ENCODE data around the gene CHIT1. TPM values are rescaled to one million over a fixed set of nuclear protein-coding genes. Genes with fewer than 3 reads are reported as not detected.
A peak's percentile ranks its signal among the peaks of the same experiment; 100 is the strongest.

CHIT1 gene
- total RNA-seq, 1 donor, result under 0.01 TPM

DNA sequence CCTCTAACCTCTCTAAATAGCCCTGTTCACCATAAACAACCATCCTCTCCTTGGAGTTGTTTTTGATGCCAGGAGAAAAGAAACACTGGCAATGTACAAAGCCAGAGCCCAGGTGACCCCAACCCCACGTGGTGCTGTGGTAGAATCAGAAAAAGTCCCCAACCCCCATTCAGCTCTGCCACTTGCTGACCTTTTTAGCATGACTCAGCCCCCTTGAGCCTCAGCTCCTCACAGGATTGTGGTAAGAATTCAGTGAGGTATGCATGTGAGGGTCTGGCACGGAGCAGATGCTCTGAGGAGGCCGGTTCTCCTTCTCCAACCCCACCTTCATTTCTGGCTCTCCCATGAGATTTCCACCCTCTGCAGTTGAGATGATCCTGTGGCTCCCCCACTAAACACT, 31.8 kb downstream of the CHIT1 start:
- peak in 2 of 3 donors; percentile 24 to 51 for DNase-seq (ENCODE audit: low read depth in 2 of 3, low spot score in 2 of 3)

DNA sequence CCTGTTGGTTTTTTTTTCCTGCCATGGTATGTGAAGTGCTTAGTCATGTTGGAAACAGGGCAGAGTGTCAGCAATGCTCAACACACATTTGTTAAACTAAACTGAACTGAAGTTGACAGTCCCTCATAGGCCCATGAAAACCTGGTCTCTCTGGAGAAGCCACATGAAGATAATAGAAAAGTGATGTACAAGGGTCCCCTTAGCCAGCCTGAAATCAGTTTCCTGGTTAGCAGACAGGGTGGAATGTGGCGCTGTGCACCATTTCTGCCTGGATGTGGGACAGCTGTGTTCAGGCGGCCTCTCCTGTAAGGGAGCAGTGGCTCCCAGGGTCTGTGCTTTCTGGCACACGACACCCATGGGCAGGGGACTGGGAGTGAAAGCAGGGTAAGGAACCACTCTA, 33.1 kb downstream of the CHIT1 start:
- DNase-seq (ENCODE audit: low read depth in 2 of 3, low spot score in 2 of 3), result no peak

- no peak for DNase-seq (ENCODE audit: low read depth in 2 of 3, low spot score in 2 of 3)
Measured at GRCh38 chr1:203190949-203191348, 38.5 kb downstream of the CHIT1 start.

GRCh38 chr1:203189951-203190352, 39.5 kb downstream of the CHIT1 start:
- DNase-seq (ENCODE audit: low read depth in 2 of 3, low spot score in 2 of 3), result no peak

- DNase-seq (ENCODE audit: low read depth in 2 of 3, low spot score in 2 of 3), result no peak
Measured at GRCh38 chr1:203188686-203189232, 40.7 kb downstream of the CHIT1 start.

GRCh38 chr1:203187689-203188264, 41.7 kb downstream of the CHIT1 start:
- DNase-seq (ENCODE audit: low read depth in 2 of 3, low spot score in 2 of 3), result no peak

DNA sequence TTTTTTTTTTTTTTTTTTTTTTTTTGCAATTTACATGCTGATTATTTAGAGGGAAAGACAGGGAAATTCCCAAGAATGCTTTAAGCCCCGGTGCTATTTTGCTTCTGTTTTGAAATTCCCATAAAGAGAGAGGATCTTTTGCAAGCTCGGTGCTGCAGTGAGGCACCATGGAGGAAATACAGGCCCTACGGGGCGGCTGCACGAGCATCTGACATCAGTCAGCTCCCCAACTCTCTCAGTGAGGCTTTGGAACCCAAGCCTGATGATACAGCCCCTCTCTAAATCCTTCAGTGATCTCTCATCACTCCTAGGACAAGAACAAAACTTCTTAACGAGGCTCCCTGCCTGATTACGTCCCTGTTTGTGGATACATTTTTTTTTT, 42.2 kb downstream of the CHIT1 start:
- DNase-seq (ENCODE audit: low read depth in 2 of 3, low spot score in 2 of 3), result no peak

DNA sequence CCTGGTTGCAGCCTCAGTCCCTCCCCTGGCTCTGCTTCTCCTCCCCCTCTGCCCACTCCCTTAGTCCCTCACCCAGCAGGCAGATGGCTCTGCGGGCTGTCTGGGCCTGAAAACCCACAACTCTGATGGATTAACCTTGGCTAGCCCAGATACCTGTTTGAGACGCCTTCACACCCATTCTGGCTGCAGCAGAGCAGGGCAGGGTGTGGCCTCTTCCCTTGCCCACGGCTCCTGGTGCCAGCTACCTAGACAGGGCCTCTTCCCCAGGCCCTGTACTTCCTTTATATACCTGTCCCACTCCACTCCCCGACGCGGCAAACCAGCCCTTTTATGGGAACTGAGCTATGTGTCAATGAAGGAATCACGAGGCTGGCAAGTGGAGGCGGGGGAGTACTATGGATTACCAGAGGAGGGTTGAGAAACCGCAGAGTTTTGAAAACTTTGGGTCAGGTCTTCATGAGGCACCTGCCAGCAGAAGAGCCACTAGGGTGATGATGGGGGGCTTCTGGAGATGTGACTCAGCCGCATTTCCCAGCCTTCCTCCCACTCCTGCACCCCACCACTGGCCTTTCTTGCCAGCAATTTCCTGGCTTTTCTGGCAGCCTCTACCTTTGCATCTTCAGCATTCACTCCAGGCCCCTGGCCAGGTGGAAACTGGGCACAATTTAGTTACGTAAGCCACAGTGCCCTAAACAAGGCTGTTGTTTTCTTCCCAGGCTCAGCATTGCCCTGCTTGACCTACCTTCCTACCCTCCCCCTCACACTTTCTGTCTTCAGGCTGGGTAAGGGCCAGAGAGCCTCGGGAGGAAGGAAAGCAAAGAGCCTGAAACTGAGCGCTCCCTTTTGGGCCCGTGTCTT, 42.8 kb downstream of the CHIT1 start, which contains the start of gene CHI3L1:
Gene CHI3L1, minus strand, starts transcription at position 259 of the 858 bp plus-strand sequence. Its CDS starts 81 bp downstream, at position 178.
- no peak for DNase-seq (ENCODE audit: low read depth in 2 of 3, low spot score in 2 of 3)

GRCh38 chr1:203186091-203186445, 43.4 kb downstream of the CHIT1 start:
- DNase-seq (ENCODE audit: low read depth in 2 of 3, low spot score in 2 of 3), result no peak

- no peak for DNase-seq (ENCODE audit: low read depth in 2 of 3, low spot score in 2 of 3)
Measured at GRCh38 chr1:203185585-203185984, 43.9 kb downstream of the CHIT1 start.

DNA sequence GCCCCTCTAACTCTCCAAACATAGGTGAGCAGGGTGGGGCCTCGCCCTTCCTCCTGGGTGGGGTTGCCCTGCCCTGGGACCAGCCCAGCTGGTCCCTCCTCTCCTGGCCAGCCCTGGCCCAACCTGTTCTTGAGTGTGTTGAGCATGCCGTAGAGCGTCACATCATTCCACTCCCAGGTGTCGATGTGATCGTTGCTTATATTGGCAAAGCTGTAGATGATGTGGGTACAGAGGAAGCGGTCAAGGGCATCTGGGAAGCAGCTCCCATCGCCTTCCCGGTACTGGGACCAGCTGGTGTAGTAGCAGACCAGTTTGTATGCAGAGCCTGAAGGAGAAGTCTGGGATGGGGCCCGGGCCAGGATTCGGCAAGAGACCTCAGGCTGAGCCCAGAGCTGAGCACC, 44.4 kb downstream of the CHIT1 start:
- no peak for DNase-seq (ENCODE audit: low read depth in 2 of 3, low spot score in 2 of 3)

DNA sequence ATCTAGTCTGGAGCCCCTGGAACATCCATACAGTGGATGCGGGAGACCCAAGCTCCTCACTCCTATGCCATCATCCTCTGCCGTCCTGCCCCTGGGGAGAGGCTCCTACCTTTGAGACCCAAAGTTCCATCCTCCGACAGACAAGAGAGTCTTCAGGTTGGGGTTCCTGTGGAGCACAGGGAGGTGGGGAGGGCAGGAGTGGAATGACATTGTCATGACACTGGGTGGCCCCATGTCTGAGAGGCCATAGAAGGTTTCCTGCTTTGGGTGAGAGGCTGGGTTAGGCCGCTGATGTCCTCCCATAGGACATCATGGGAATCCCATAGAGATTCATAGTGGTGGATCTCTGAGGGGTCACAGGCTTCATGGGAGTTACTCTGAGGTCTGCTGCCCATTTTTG, 45.0 kb downstream of the CHIT1 start:
- no peak for DNase-seq (ENCODE audit: low read depth in 2 of 3, low spot score in 2 of 3)

GRCh38 chr1:203183828-203184227, 45.6 kb downstream of the CHIT1 start:
- DNase-seq (ENCODE audit: low read depth in 2 of 3, low spot score in 2 of 3), result no peak

- DNase-seq (ENCODE audit: low read depth in 2 of 3, low spot score in 2 of 3), result no peak
Measured at GRCh38 chr1:203182387-203182953, 47.0 kb downstream of the CHIT1 start.

DNA sequence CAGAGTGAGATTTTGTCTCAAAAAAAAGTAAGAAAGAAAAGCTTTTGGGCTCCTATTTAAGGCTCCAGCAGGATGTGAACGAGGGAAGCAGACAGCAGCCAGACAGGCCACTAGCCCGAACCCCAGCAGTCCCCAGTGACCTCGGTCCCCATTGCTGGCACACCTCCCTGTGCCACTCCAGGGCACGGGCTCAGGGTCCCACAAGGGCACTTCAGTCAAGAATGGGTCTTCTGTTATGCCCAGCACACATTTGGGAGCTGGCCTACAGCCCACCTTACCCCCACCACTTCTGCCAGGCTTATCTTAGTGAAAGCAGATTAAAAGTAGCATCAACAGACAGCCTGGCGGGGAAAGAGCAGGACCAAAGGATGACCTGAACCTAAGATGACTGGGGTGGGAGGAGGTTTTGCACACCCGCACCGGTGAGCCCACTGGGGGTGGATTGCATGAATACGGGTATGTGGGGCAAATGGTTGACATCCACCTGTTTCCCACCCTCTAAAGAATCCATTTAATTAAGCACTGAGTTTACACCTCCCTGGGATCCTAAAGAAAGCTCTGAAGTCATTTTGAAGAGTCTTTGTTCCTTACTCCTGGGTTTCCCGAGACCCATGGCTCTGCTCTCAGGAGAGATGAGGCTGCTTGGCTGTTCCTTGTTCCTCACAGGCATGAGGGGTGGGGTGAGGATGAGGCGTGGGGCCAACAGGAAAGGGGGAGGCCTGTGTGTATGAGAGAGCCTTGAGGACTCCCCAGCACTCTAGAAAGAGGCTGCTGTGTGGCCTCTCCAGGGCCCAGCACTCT, 47.7 kb downstream of the CHIT1 start:
- no peak for DNase-seq (ENCODE audit: low read depth in 2 of 3, low spot score in 2 of 3)

GRCh38 chr1:203180611-203181330, 48.7 kb downstream of the CHIT1 start:
- DNase-seq (ENCODE audit: low read depth in 2 of 3, low spot score in 2 of 3), result no peak

- DNase-seq (ENCODE audit: low read depth in 2 of 3, low spot score in 2 of 3), result no peak
Measured at GRCh38 chr1:203179667-203180005, 49.8 kb downstream of the CHIT1 start.

- DNase-seq (ENCODE audit: low read depth in 2 of 3, low spot score in 2 of 3), result no peak
Measured at GRCh38 chr1:203178821-203179666, 50.4 kb downstream of the CHIT1 start.

DNA sequence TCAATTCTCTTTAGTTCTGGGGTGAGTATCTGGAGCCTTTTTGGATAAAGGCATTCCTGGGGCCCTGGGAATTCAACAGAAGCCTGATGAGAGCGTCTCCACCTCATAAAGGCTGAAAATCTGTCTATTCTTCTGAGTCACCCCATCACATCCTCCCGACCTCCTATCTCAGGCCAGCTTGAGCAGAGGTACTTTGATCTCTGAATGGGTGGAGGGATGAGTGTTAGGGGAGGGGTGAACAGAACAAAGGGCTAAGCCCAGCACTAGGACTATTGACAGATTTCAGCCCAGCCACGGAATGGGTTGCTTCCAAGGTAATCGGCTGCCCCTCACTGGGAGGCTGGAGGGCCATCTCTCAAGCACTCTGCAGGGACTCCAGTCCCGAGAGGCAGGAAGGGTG, 51.4 kb downstream of the CHIT1 start:
- DNase-seq (ENCODE audit: low read depth in 2 of 3, low spot score in 2 of 3), result no peak
